ENCODE data around the gene MLLT3.

GRCh38 chr9:20557890-20558565 lies 64.3 kb downstream of the MLLT3 start:
- TF ChIP-seq CTCF (IDR thresholded peaks at IDR 0.05; ENCODE audit: insufficient read depth, low read length, poor library complexity, severe bottlenecking): no peak
- TF ChIP-seq EZH2phosphoT487 (conservative IDR thresholded peaks at IDR 0.05; ENCODE audit: low read length): no peak

Data from SU-DHL-6 (cell line).